Adipocyte (in vitro differentiated cells): Measurements from ENCODE around the gene RASGRF2.
"Not testable (repeated sequence)": the region's sequence is repeated elsewhere in the genome, so short reads cannot be mapped to it uniquely, and the experiment has no call there.

ENCODE experiments used
- DNase-seq: peaks from one replicate; pipeline ENCODE4 v3.0.0-alpha.2; 2015; ENCODE audit warnings: low read depth
- H3K27me3 ChIP-seq: replicated peaks from 2 replicates; pipeline ENCODE4 v1.7.0; 2013; ENCODE audit warnings: mild to moderate bottlenecking, low read length, moderate library complexity; ENCODE audit not compliant: control insufficient read depth, insufficient read depth
- H3K36me3 ChIP-seq: 2 replicates; pipeline ENCODE4 v1.7.0; 2013; ENCODE audit warnings: low read length, mild to moderate bottlenecking, moderate library complexity; ENCODE audit not compliant: control insufficient read depth, insufficient read depth, severe bottlenecking
- H3K4me1 ChIP-seq: 2 replicates; pipeline ENCODE4 v1.7.0; 2013; ENCODE audit warnings: mild to moderate bottlenecking, low read length, moderate library complexity; ENCODE audit not compliant: control insufficient read depth, insufficient read depth
- H3K4me3 ChIP-seq: 2 replicates; pipeline ENCODE4 v1.7.0; 2013; ENCODE audit warnings: mild to moderate bottlenecking, low read length, moderate library complexity
- H3K9ac ChIP-seq: 2 replicates; pipeline ENCODE4 v1.7.0; 2013; ENCODE audit warnings: mild to moderate bottlenecking, low read length, moderate library complexity
- H3K9me3 ChIP-seq: 2 replicates; pipeline ENCODE4 v1.7.0; 2013; ENCODE audit warnings: mild to moderate bottlenecking, low read length, moderate library complexity; ENCODE audit not compliant: control insufficient read depth

Gene RASGRF2

DNA sequence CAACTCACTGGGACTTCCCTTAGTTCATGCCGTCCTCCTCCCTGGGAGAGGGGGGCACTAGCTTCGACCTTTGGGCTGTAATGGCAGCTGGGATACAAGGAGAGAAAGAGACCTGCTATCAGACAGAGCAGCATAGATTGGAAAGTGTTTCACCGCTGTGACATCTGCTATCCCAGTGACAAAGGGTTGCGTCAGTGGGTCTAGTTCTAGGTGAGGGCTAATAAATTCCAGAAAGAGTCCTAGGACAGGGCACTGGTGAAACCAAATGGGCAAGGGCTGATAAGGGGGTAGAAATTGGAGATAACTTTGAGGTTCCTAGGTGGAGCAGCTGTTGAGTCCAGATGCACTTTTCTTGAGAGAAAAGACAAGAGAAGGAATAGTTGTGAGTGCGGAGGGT, 62.5 kb downstream of the RASGRF2 start:
- Histone ChIP-seq H3K36me3 (no peaks in the 10 kb centered on the region), H3K9ac (no peak overlapping the region), H3K4me1 (no peaks in the 10 kb centered on the region), H3K9me3 (no peaks in the 10 kb centered on the region), H3K27me3 (peaks cover 33% of the 10 kb centered on the region), H3K4me3 (no peak overlapping the region)
- DNase-seq: no peak

DNA sequence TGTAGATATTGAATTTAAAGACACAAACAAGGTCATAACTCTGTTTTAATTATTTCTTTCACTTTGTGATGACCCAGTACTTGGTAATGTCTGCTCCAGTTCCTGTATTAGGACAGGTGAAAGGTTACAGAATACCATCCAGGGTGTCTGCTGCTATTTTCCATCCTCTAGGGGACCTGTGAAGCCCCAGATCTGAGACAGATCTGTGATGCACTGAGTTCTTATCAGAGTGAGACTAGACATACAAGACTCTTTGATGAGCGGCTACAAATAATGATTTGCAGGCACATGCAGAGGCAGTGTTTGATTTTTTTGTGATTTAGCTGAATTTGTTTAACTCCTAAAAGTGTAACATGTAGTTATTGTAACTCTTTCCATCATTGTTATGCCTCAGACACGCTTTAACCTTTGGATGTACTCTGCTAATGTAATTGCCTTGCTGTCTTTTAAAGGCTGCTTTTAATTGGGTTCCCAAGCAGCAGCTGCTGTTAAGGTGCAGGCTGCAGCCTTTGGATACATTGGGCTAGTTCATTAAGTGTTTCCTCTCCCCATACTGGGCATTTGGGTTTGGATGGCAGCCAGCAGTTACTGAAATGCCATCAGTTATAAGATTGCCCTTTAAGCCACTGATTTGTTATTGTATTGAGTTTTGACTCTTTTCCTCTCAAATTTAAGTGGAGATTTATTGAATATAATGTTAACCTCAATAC, 63.3 kb downstream of the RASGRF2 start:
- Histone ChIP-seq H3K27me3 (peaks cover 33% of the 10 kb centered on the region), H3K9ac (no peak overlapping the region), H3K4me1 (no peaks in the 10 kb centered on the region), H3K4me3 (no peak overlapping the region), H3K36me3 (no peaks in the 10 kb centered on the region), H3K9me3 (no peaks in the 10 kb centered on the region)
- DNase-seq: no peak

DNA sequence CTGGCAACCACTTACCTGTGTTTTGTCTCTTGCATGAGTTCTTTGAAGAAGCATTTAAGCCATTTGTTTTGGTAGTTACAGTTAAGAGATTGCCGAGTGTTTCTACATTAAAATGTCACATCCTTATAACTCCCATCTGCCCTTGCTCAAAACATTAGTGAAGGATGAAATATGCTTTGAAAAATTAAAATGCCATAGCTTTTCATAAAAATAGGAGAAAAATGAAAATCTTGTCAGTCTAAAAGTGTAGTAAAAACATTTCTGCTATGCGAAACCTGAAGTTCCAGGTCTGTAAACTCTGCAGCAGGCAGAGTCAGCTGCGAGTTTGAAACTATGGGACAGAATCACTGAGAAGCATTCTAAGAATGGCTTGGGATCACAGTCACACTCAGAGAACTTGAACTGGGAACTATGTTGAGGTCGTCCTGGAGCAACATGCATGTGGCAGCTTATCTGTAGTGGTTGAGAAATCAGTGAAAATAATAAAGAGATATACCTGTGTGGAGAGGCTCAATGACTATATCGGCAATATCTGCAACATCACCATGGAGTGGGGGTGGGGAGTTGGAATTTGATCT, 67.4 kb downstream of the RASGRF2 start:
- no peak for DNase-seq
- Histone ChIP-seq H3K4me1 (no peaks in the 10 kb centered on the region), H3K36me3 (no peaks in the 10 kb centered on the region), H3K9me3 (no peaks in the 10 kb centered on the region), H3K9ac (no peak overlapping the region), H3K27me3 (peaks cover 17% of the 10 kb centered on the region), H3K4me3 (no peak overlapping the region)

DNA sequence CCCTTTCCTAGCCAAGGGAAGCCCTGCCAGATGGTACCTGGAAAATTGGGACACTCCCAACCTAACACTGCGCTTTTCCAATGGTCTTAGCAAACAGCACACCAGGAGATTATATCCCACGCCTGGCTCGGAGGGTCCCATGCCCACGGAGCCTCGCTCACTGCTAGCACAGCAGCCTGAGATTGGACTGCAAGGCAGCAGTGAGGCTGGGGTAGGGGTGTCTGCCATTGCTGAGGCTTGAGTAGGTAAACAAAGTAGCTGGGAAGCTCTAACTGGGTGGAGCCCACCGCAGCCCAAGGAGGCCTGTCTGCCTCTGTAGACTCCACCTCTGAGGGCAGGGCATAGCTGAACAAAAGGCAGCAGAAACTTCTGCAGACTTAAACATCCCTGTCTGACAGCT, 68.7 kb downstream of the RASGRF2 start:
- not testable (repeated sequence) for H3K9me3 ChIP-seq, H3K4me3 ChIP-seq, DNase-seq, H3K36me3 ChIP-seq, H3K4me1 ChIP-seq, H3K9ac ChIP-seq
- H3K27me3 ChIP-seq: peaks cover 14% of the 10 kb centered on the region

DNA sequence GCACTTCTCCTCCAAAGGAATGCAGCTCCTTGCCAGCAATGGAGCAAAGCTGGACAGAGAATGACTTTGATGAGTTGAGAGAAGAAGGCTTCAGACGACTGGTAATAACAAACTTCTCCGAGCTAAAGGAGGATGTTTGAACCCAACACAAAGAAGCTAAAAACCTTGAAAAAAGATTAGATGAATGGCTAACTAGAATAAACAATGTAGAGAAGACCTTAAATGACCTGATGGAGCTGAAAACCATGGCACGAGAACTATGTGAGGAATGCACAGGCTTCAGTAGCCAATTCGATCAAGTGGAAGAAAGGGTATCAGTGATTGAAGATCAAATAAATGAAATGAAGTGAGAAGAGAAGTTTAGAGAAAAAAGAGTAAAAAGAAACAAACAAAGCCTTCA, 69.6 kb downstream of the RASGRF2 start:
- H3K4me1 ChIP-seq, H3K4me3 ChIP-seq, H3K9ac ChIP-seq, DNase-seq, H3K9me3 ChIP-seq, H3K36me3 ChIP-seq: not testable (repeated sequence)
- H3K27me3 ChIP-seq: peaks cover 14% of the 10 kb centered on the region

DNA sequence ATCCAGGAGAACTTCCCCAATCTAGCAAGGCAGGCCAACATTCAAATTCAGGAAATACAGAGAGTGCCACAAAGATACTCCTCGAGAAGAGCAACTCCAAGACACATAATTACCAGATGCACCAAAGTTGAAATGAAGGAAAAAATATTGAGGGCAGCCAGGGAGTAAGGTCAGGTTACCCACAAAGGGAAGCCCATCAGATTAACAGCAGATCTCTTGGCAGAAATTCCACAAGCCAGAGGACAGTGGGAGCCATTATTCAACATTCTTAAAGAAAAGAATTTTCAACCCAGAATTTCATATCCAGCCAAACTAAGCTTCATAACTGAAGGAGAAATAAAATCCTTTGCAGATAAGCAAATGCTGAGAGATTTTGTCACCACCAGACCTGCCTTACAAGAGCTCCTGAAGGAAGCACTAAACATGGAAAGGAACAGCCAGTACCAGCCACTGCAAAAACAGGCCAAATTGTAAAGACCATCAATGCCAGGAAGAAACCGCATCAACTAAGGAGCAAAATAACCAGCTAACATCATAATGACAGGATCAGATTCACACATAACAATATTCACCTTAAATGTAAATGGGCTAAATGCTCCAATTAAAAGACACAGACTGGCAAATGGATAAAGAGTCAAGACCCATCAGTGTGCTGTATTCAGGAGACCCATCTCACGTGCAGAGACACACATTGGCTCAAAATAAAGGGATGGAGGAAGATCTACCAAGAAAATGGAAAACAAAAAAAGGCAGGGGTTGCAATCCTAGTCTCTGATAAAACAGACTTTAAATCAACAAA, 70.3 kb downstream of the RASGRF2 start:
- DNase-seq, H3K36me3 ChIP-seq, H3K9me3 ChIP-seq, H3K27me3 ChIP-seq, H3K9ac ChIP-seq, H3K4me1 ChIP-seq, H3K4me3 ChIP-seq: not testable (repeated sequence)

DNA sequence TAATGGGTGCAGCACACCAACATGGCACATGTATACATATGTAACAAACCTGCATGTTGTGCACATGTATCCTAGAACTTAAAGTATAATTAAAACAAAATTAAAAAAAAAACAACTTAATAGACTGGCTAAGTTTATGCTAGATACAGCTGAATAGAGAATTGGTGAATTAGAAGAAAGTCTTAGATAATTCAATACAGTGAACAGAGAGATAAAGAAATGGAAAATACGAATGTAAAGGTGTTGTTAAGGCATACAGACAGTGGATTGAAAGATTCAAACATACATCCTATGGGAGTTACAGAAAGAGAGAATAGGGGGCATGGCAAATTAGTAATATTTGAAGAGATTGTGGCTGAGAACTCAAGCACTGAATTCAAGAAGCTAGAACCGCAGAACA, 75.4 kb downstream of the RASGRF2 start:
- Histone ChIP-seq H3K9me3 (peaks cover 4% of the 10 kb centered on the region), H3K36me3 (no peaks in the 10 kb centered on the region), H3K27me3 (no peaks in the 10 kb centered on the region), H3K4me1 (no peaks in the 10 kb centered on the region), H3K4me3 (no peak overlapping the region), H3K9ac (no peak overlapping the region)
- no peak for DNase-seq

DNA sequence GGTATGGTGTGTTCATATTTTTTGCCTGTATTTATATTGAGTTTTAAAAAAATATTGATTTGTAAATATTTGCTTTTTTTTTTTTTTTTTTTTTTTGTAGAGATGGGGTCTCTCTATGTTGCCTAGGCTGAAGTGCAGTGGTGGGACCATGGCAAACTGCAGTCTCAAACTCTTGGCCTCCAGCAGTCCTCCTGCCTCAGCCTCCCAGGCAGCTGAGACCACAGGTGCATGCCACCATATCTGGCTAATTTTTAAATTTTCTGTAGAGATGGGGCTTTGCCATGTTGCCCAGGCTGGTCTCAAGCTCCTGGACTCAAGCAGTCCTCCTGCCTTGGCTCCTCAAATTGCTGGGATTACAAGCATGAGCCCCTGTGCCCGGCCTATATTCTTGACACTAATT, 78.3 kb downstream of the RASGRF2 start:
- Histone ChIP-seq H3K9me3 (peaks cover 4% of the 10 kb centered on the region), H3K9ac (no peak overlapping the region), H3K36me3 (no peaks in the 10 kb centered on the region), H3K27me3 (no peaks in the 10 kb centered on the region), H3K4me3 (no peak overlapping the region), H3K4me1 (no peaks in the 10 kb centered on the region)
- no peak for DNase-seq

DNA sequence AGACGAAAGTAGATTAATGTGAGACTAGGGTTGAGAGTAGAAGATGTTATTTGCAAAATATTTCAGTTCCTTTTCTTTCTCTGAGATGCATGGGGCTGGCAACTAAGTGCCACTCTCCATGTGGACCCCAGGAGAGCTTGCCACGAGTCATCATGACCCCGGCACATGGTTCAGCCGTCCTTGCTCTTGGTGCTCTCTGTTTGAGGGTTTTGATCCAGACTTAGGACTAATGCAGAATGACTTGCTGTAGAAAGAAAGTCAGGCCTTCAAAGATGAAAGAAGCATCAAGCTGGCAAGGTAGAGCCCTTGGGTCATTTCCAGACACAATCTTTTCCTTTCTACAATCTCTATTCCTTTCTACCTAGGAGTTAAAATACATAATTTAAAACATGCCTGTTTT, 84.7 kb downstream of the RASGRF2 start:
- Histone ChIP-seq H3K27me3 (peaks cover 4% of the 10 kb centered on the region), H3K9me3 (no peaks in the 10 kb centered on the region), H3K4me3 (no peak overlapping the region), H3K36me3 (no peaks in the 10 kb centered on the region), H3K4me1 (no peaks in the 10 kb centered on the region), H3K9ac (no peak overlapping the region)
- no peak for DNase-seq

DNA sequence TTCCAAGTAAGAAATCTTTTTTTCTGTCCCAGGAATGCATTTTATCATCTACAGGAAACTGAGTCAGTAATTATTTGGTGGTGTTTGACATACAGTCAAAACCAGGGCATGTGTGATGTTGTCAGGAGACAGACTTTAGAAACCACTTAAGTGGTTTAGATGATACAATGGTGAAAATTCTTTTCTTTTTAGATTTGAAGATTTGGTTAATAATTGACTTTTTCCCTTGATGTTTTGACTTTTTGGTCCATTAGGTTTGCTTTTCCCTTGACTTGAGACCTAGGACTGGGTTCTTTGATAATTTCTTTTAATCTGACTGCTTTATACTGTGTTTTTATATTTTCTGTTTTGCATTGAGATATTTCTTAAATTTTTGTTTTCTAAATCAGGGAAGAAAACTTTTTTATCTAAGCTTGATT, 85.2 kb downstream of the RASGRF2 start:
- H3K27me3 ChIP-seq: peaks cover 9% of the 10 kb centered on the region

DNA sequence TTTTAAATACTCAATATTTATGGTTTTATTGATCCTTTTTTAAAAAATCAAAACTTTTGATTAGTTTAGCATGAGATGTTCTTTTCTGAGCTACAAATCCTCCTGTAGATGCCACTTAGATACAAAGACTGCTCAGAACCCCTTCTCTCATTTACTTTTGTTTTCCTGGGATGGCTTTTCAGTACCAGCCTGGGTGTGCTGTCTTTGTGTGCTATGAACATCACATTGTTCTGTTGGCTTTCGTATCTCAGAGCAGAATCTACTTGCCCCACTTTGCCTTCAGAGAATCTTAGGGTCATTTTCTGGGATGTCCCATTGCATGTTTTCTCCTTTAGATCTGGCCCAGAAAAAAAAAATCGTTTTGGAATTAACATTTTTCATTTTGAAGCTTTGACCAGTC, 85.9 kb downstream of the RASGRF2 start:
- Histone ChIP-seq H3K9ac (no peak overlapping the region), H3K27me3 (peaks cover 10% of the 10 kb centered on the region), H3K4me3 (no peak overlapping the region), H3K9me3 (no peaks in the 10 kb centered on the region), H3K36me3 (no peaks in the 10 kb centered on the region), H3K4me1 (no peaks in the 10 kb centered on the region)
- DNase-seq: no peak

More for the DNA sequence above, 85.2 kb downstream of the RASGRF2 start:
- Histone ChIP-seq H3K9me3 (no peaks in the 10 kb centered on the region), H3K4me3 (no peak overlapping the region), H3K9ac (no peak overlapping the region), H3K4me1 (no peaks in the 10 kb centered on the region), H3K36me3 (no peaks in the 10 kb centered on the region)
- DNase-seq: no peak
